CD14-positive monocyte (primary cell): ENCODE results near the gene FUCA2. TPM values are rescaled to one million over a fixed set of nuclear protein-coding genes. Genes with fewer than 3 reads are reported as not detected.
"Not testable (repeated sequence)": the region's sequence is repeated elsewhere in the genome, so short reads cannot be mapped to it uniquely, and the experiment has no call there.

ENCODE experiments used
- DNase-seq, 3 donors: peaks; one replicate each; pipeline ENCODE4 v3.0.0-alpha.2; 2011 to 2022
- H2AFZ ChIP-seq: 2 replicates; pipeline ENCODE4 v1.6.0; 2012; ENCODE audit warnings: mild to moderate bottlenecking, low read depth, low read length, inconsistent platforms; ENCODE audit not compliant: insufficient read depth, poor library complexity, severe bottlenecking
- H3K27ac ChIP-seq, 2 donors: 1 replicate in 1 of 2; 2 replicates in 1 of 2; pipeline ENCODE4 v1.5.1; 2012 to 2013; ENCODE audit warnings: low read length in 2 of 2, control low read depth in 1 of 2, inconsistent platforms in 1 of 2, low read depth in 1 of 2, mild to moderate bottlenecking in 1 of 2
- H3K27me3 ChIP-seq, 2 donors: one replicate each; pipeline versions ENCODE4 v1.6.0 to v1.6.1; 2011 to 2013; ENCODE audit warnings: low read length in 2 of 2; ENCODE audit not compliant: control insufficient read depth in 2 of 2, insufficient read depth in 2 of 2
- H3K36me3 ChIP-seq, 2 donors: replicated peaks in 1 of 2; 1 replicate in 1 of 2; 2 replicates in 1 of 2; pipeline versions ENCODE4 v1.5.1 to v1.6.1; 2012 to 2013; ENCODE audit warnings: low read length in 2 of 2, control low read depth in 1 of 2, inconsistent platforms in 1 of 2, mild to moderate bottlenecking in 1 of 2; ENCODE audit not compliant: insufficient read depth in 2 of 2, control insufficient read depth in 1 of 2
- H3K4me1 ChIP-seq, 2 donors: 1 replicate in 1 of 2; 2 replicates in 1 of 2; pipeline versions ENCODE4 v1.5.1 to v1.6.1; 2012 to 2013; ENCODE audit warnings: low read length in 2 of 2, control low read depth in 1 of 2, inconsistent platforms in 1 of 2, mild to moderate bottlenecking in 1 of 2, moderate library complexity in 1 of 2; ENCODE audit not compliant: insufficient read depth in 2 of 2, control insufficient read depth in 1 of 2
- H3K4me2 ChIP-seq: replicated peaks from 2 replicates; pipeline ENCODE3; 2012; ENCODE audit warnings: low read length, moderate library complexity, mild to moderate bottlenecking; ENCODE audit not compliant: poor library complexity, severe bottlenecking; ENCODE audit errors: extremely low read depth
- H3K4me3 ChIP-seq, 3 experiments: fragments of 200-600 bp in 1 of 3; sonication (generic) in 1 of 3; replicated peaks in 1 of 3; 1 replicate in 2 of 3; 2 replicates in 1 of 3; pipeline ENCODE4 v1.5.1; 2011 to 2013; ENCODE audit warnings: low read length in 3 of 3, mild to moderate bottlenecking in 3 of 3, control low read depth in 2 of 3, low read depth in 2 of 3, inconsistent platforms in 1 of 3, moderate library complexity in 1 of 3
- H3K79me2 ChIP-seq: 2 replicates; pipeline ENCODE4 v1.6.0; 2012; ENCODE audit warnings: mild to moderate bottlenecking, control low read depth, inconsistent platforms, low read length, moderate library complexity; ENCODE audit not compliant: insufficient read depth
- H3K9ac ChIP-seq: 2 replicates; pipeline ENCODE4 v1.6.0; 2017; ENCODE audit warnings: low read length, mild to moderate bottlenecking; ENCODE audit not compliant: insufficient read depth, poor library complexity, severe bottlenecking
- H3K9me3 ChIP-seq, 2 donors: replicated peaks in 1 of 2; 1 replicate in 1 of 2; 2 replicates in 1 of 2; pipeline versions ENCODE4 v1.5.1 to v1.6.1; 2012 to 2013; ENCODE audit warnings: low read length in 2 of 2, control low read depth in 1 of 2; ENCODE audit not compliant: control insufficient read depth in 1 of 2, insufficient read depth in 1 of 2
- H4K20me1 ChIP-seq: 2 replicates; pipeline ENCODE4 v1.6.0; 2012; ENCODE audit warnings: mild to moderate bottlenecking, low read length, control low read depth, moderate library complexity; ENCODE audit not compliant: insufficient read depth
- H3K27ac Mint-ChIP-seq, 7 donors: one replicate each; pipeline ENCODE4 v1.8.0; 2020; ENCODE audit warnings: mild to moderate bottlenecking in 7 of 7, mixed read lengths in 7 of 7, moderate library complexity in 6 of 7, inconsistent platforms in 2 of 7
- H3K27me3 Mint-ChIP-seq, 3 donors: one replicate each; pipeline ENCODE4 v1.8.0; 2021 to 2022; ENCODE audit warnings: low read depth in 3 of 3, mild to moderate bottlenecking in 3 of 3, mixed read lengths in 3 of 3, moderate library complexity in 3 of 3, inconsistent platforms in 1 of 3
- H3K36me3 Mint-ChIP-seq, 2 donors: one replicate each; pipeline ENCODE4 v1.8.0; 2020; ENCODE audit warnings: mixed read lengths in 2 of 2, inconsistent platforms in 1 of 2, mild to moderate bottlenecking in 1 of 2
- H3K4me1 Mint-ChIP-seq: one replicate; pipeline ENCODE4 v1.8.0; 2020; ENCODE audit warnings: mild to moderate bottlenecking, mixed read lengths
- H3K4me3 Mint-ChIP-seq, 2 donors: one replicate each; pipeline ENCODE4 v1.8.0; 2020; ENCODE audit warnings: mild to moderate bottlenecking in 2 of 2, mixed read lengths in 2 of 2, moderate library complexity in 1 of 2
- H3K9me3 Mint-ChIP-seq, 7 donors: one replicate each; pipeline ENCODE4 v1.8.0; 2020 to 2022; ENCODE audit warnings: mixed read lengths in 7 of 7, mild to moderate bottlenecking in 6 of 7, moderate library complexity in 6 of 7, inconsistent platforms in 2 of 7
- CTCF ChIP-seq: fragments of 200-600 bp; IDR thresholded peaks from one replicate; pipeline ENCODE4 v1.8.0; 2022; ENCODE audit warnings: antibody characterized with exemption, mild to moderate bottlenecking
- WGBS: methylation state at CpG from one replicate; pipeline ENCODE4 v1.1.5; 2013; ENCODE audit warnings: missing lambda C conversion rate; ENCODE audit not compliant: insufficient coverage; 5-methylcytosine and 5-hydroxymethylcytosine counted together
- intact Hi-C, 2 donors: fragments of 100-400 bp; cut with micrococcal nuclease; formaldehyde crosslinking; loops; one replicate each; pipeline versions ENCODE4 v1.15.0 to v1.15.1; 2023
- polyA plus RNA-seq, 3 donors: library from polyadenylated mRNA; depleted of rRNA in 1 of 3; unstranded in 2 of 3; stranded (reverse) in 1 of 3; fragments of 300-500 nt in 2 of 3; fragments of >200 nt in 1 of 3; fragmentation: Illumina TruSeq in 2 of 3; gene quantifications; 1 replicate in 2 of 3; 2 replicates in 1 of 3; pipeline ENCODE4 v1.2.3, GENCODE V29; 2012 to 2021

Gene FUCA2
- polyA plus RNA-seq, 3 donors: 35.7 to 93.5 (median 83.7) TPM

GRCh38 chr6:143471822-143472221, 39.7 kb downstream of the FUCA2 start:
- Histone ChIP-seq H3K9me3 (no peaks in the 10 kb centered on the region), H3K27me3 (no peaks in the 10 kb centered on the region), H3K4me1 (no peaks in the 10 kb centered on the region), H3K79me2 (no peaks in the 10 kb centered on the region), H2AFZ (no peak overlapping the region), H3K36me3 (peaks cover 12 to 39% of the 10 kb centered on the region in 2 donors), H3K4me3 (no peak overlapping the region), H4K20me1 (no peaks in the 10 kb centered on the region), H3K4me2 (no peak overlapping the region), H3K27ac (no peak overlapping the region), H3K9ac (no peak overlapping the region)
- no peak for TF ChIP-seq CTCF
- H3K4me1 Mint-ChIP-seq: peaks cover 5% of the 10 kb centered on the region
- no peaks in the 10 kb centered on the region for H3K9me3 Mint-ChIP-seq
- peaks cover 36 to 49% of the 10 kb centered on the region in 2 donors for H3K36me3 Mint-ChIP-seq
- DNase-seq: no peak
- no CpG with 5 or more reads among the region's 1 CpG for WGBS
- no peak overlapping the region for H3K4me3 Mint-ChIP-seq
- intact Hi-C loops: no loop called here
- H3K27ac Mint-ChIP-seq: no peak overlapping the region
- no peaks in the 10 kb centered on the region for H3K27me3 Mint-ChIP-seq

GRCh38 chr6:143468823-143469222, 42.7 kb downstream of the FUCA2 start:
- H3K4me2 ChIP-seq, H3K4me3 Mint-ChIP-seq, intact Hi-C loops, H3K27me3 Mint-ChIP-seq, H2AFZ ChIP-seq, H3K4me1 ChIP-seq, H3K27ac Mint-ChIP-seq, H3K4me3 ChIP-seq, H3K27me3 ChIP-seq, H3K27ac ChIP-seq, H3K9ac ChIP-seq, H4K20me1 ChIP-seq, H3K9me3 ChIP-seq, DNase-seq, H3K9me3 Mint-ChIP-seq, H3K4me1 Mint-ChIP-seq, H3K79me2 ChIP-seq: not testable (repeated sequence)
- no CpG with 5 or more reads among the region's 2 CpGs for WGBS
- H3K36me3 ChIP-seq: peaks cover 9 to 22% of the 10 kb centered on the region in 2 donors
- peaks cover 22 to 29% of the 10 kb centered on the region in 2 donors for H3K36me3 Mint-ChIP-seq
